NT2/D1 (cell line): Measurements from ENCODE around the gene ASB7.
"Not testable (repeated sequence)": the region's sequence is repeated elsewhere in the genome, so short reads cannot be mapped to it uniquely, and the experiment has no call there.

Experiments used
- DNase-seq: peaks from one replicate; pipeline ENCODE4 v3.0.0-alpha.2; 2011; ENCODE audit warnings: low read depth, low spot score
- H3K27me3 ChIP-seq: 2 replicates; pipeline ENCODE4 v1.6.0; 2011; ENCODE audit warnings: mild to moderate bottlenecking; ENCODE audit not compliant: insufficient read length, insufficient read depth
- H3K36me3 ChIP-seq: 2 replicates; pipeline ENCODE4 v1.6.1; 2011; ENCODE audit warnings: mild to moderate bottlenecking, low read length, mixed read lengths; ENCODE audit not compliant: insufficient read depth, insufficient read length
- H3K4me1 ChIP-seq: 2 replicates; pipeline ENCODE4 v1.5.1; 2011; ENCODE audit not compliant: insufficient read depth, insufficient read length
- H3K4me3 ChIP-seq: 2 replicates; pipeline ENCODE4 v1.5.1; 2011; ENCODE audit warnings: low read depth; ENCODE audit not compliant: insufficient read length
- H3K9ac ChIP-seq: 2 replicates; pipeline ENCODE4 v1.6.0; 2011; ENCODE audit warnings: low read depth; ENCODE audit not compliant: insufficient read length
- H3K9me3 ChIP-seq: 2 replicates; pipeline ENCODE4 v1.5.1; 2011; ENCODE audit warnings: mild to moderate bottlenecking, low read length; ENCODE audit not compliant: insufficient read depth
- SUZ12 ChIP-seq: IDR thresholded peaks from 2 replicates; pipeline ENCODE4 v1.6.1; 2011; ENCODE audit not compliant: insufficient read length, insufficient read depth; ENCODE audit errors: extremely low read depth
- YY1 ChIP-seq: IDR thresholded peaks from 2 replicates; pipeline ENCODE4 v1.6.1; 2011; ENCODE audit not compliant: insufficient read length, insufficient read depth
- ZNF274 ChIP-seq: IDR thresholded peaks from 2 replicates; pipeline ENCODE4 v1.6.1; 2011; ENCODE audit warnings: mild to moderate bottlenecking, low read depth, low read length

ASB7 gene

GRCh38 chr15:100672959-100673358 lies 70.6 kb downstream of the ASB7 start:
- H3K9ac ChIP-seq = no peak overlapping the region
- DNase-seq = no peak
- H3K36me3 ChIP-seq = no peaks in the 10 kb centered on the region
- TF ChIP-seq ZNF274 (no peak), SUZ12 (no peak), YY1 (no peak)
- H3K4me1 ChIP-seq = peaks cover 4% of the 10 kb centered on the region
- H3K4me3 ChIP-seq = no peak overlapping the region
- H3K27me3 ChIP-seq = no peaks in the 10 kb centered on the region
- no peaks in the 10 kb centered on the region for H3K9me3 ChIP-seq

GRCh38 chr15:100679151-100679550 lies 76.8 kb downstream of the ASB7 start:
- H3K9ac ChIP-seq, DNase-seq, H3K36me3 ChIP-seq, H3K4me3 ChIP-seq, H3K4me1 ChIP-seq, H3K27me3 ChIP-seq: not testable (repeated sequence)
- H3K9me3 ChIP-seq = peaks cover 30% of the 10 kb centered on the region

DNA sequence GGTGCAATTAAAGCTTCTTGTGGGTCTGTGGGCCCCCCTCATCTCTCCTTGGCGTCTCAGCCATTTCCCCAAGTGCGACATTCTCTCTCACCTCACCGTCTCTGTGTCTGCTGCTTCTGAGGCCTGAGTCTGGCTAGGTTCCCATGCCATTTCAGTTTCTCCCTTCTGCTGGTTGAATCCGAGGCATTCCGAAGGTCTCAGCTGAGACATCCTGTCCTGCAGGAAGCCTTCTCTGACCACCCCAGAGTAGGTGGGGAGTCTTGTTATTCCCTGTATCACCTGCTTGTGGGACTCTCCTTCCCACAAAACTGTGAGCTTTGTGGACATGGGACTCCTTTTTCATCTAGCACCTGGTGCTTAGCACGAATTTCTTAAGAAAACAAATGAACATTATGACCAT lies 78.3 kb downstream of the ASB7 start:
- DNase-seq = no peak
- Histone ChIP-seq H3K27me3 (no peaks in the 10 kb centered on the region), H3K36me3 (no peaks in the 10 kb centered on the region), H3K4me3 (no peak overlapping the region), H3K9ac (no peak overlapping the region), H3K9me3 (peaks cover 30% of the 10 kb centered on the region), H3K4me1 (no peaks in the 10 kb centered on the region)
- no peak for TF ChIP-seq YY1
- TF ChIP-seq ZNF274 = no peak
- no peak for TF ChIP-seq SUZ12

DNA sequence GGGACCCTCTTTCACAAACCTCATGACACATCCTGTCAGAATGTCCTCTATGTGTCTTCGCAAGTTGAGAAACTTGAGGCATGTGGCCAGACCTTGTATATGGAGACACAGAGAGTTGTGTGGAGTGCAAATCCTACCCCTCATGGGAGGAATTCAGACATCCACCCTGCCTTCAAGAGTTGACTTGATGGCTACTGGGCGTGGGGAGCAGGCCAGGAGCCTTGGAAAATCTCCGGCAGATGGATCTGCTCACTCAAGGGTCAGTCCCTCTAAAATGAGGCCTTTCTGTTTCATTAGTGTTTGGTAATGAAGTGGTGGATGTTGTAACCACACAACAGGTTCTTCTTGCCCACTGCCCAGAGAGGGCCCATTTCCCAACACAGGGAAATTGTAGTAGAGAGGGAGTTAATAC lies 79.0 kb downstream of the ASB7 start:
- no peak for DNase-seq
- no peak for TF ChIP-seq ZNF274
- TF ChIP-seq YY1 = no peak
- TF ChIP-seq SUZ12 = no peak

DNA sequence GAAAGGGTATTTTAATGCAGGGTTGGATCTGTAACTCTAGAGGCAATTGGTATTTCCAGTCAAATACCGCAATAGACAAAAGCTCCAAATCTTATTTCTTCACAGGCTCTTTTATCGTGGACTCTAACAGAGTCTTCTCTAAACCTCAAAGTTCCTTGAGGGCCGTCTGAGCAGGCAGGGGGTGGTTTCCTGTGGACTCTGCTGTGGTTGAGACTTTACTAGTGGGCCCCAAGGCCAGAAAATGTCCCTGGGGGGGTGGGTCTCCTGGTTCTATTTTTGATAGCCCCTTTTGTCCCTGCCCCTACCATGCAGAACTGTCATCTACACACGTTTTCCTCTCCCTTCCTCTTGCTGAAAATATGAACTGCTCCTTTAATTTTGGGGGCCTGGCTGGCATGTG lies 80.1 kb downstream of the ASB7 start:
- Histone ChIP-seq H3K27me3 (no peaks in the 10 kb centered on the region), H3K4me3 (no peak overlapping the region), H3K9me3 (peaks cover 30% of the 10 kb centered on the region), H3K4me1 (peaks cover 6% of the 10 kb centered on the region), H3K9ac (no peak overlapping the region), H3K36me3 (no peaks in the 10 kb centered on the region)
- no peak for DNase-seq
- no peak for TF ChIP-seq ZNF274
- no peak for TF ChIP-seq YY1
- no peak for TF ChIP-seq SUZ12

More for the DNA sequence above, 79.0 kb downstream of the ASB7 start:
- Histone ChIP-seq H3K4me3 (no peak overlapping the region), H3K9me3 (peaks cover 30% of the 10 kb centered on the region), H3K27me3 (no peaks in the 10 kb centered on the region), H3K4me1 (peaks cover 5% of the 10 kb centered on the region), H3K9ac (no peak overlapping the region), H3K36me3 (no peaks in the 10 kb centered on the region)

DNA sequence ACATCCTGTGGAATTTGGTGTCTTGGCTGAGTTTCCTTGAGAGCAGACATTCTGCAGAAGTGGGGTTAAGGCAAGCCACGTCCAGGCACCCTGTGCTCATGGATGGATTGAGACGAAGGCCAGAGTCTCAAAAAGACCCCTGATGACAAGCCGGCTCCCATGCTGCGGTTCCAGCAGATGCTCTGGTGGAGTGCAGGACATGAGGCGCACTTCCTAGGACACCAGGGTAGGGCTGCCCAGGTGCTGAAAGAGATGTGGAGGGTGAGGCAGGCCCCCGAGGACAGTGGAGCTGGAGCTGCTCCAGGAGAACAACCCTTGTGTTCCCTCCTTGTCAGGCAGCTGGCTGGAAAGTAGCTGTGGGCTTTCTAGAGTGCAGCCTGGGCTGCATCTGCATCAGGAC lies 81.0 kb downstream of the ASB7 start:
- TF ChIP-seq YY1 (no peak), ZNF274 (no peak), SUZ12 (no peak)
- no peaks in the 10 kb centered on the region for H3K27me3 ChIP-seq
- no peak for DNase-seq
- H3K9ac ChIP-seq = no peak overlapping the region
- H3K4me1 ChIP-seq = peaks cover 6% of the 10 kb centered on the region
- no peaks in the 10 kb centered on the region for H3K36me3 ChIP-seq
- no peak overlapping the region for H3K4me3 ChIP-seq
- peaks cover 30% of the 10 kb centered on the region for H3K9me3 ChIP-seq

DNA sequence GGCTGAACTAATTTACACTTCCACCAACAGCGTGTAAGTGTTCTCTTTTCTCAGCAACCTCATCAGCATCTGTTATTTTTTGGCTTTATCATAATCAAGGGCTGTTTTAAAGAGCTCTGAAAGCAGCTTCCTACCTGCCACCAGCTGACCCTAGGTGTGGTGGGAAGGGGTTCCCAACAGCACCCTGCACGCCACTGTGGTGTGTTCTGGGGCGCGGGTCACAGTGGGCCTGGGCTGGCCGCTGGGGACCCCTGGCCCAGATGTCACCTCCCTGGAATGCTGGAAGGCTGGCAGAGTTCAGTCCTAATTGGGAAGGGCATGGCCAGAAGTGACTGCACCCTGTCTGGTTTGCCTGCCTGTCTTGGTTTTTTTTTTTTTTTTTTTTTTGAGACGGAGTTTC lies 82.2 kb downstream of the ASB7 start:
- TF ChIP-seq ZNF274 = no peak
- TF ChIP-seq YY1 = no peak
- Histone ChIP-seq H3K27me3 (no peaks in the 10 kb centered on the region), H3K4me1 (peaks cover 6% of the 10 kb centered on the region), H3K9ac (no peak overlapping the region), H3K4me3 (no peak overlapping the region), H3K36me3 (no peaks in the 10 kb centered on the region), H3K9me3 (peaks cover 23% of the 10 kb centered on the region)
- DNase-seq = no peak
